ENCODE data around the gene NLRP4. TPM values are rescaled to one million over a fixed set of nuclear protein-coding genes. Genes with fewer than 3 reads are reported as not detected.

NLRP4 gene
- polyA plus RNA-seq, 1 donor (not counting 4 experiments of a cell fraction or from before 2014, with no cell fraction given), result not detected

GRCh38 chr19:55930996-55931515, 94.7 kb downstream of the NLRP4 start:
- no peaks in the 10 kb centered on the region for H3K79me2 ChIP-seq (ENCODE audit: control insufficient read depth, insufficient read depth, low read length)
- H3K4me2 ChIP-seq (ENCODE audit: control insufficient read depth, extremely low read depth, insufficient read depth, low read depth, low read length), result no peak overlapping the region
- H4K20me1 ChIP-seq (ENCODE audit: control insufficient read depth, extremely low read depth, insufficient read depth, low read length), result no peaks in the 10 kb centered on the region
- H2AFZ ChIP-seq (ENCODE audit: control insufficient read depth, low read length), result no peak overlapping the region
- no peaks in the 10 kb centered on the region for H3K4me1 ChIP-seq (ENCODE audit: control insufficient read depth, extremely low read depth, insufficient read depth, low read length)
- H3K27ac ChIP-seq (ENCODE audit: control insufficient read depth, insufficient read depth, low read length), result no peak overlapping the region
- DNase-seq (ENCODE audit: low read depth, low spot score) (no peak), FAIRE-seq (no peak)
- no peak for TF ChIP-seq EZH2 (IDR thresholded peaks at IDR 0.05; ENCODE audit: low read length)
- TF ChIP-seq CTCF (optimal IDR thresholded peaks at IDR 0.05 in 1 of 3, IDR thresholded peaks at IDR 0.05 in 1 of 3, conservative IDR thresholded peaks at IDR 0.05 in 1 of 3; ENCODE audit: extremely low read depth in 1 of 3, insufficient read depth in 2 of 3, low read length in 3 of 3), result no peak
- no peaks in the 10 kb centered on the region for H3K27me3 ChIP-seq (ENCODE audit: control insufficient read depth, extremely low read depth, insufficient read depth, low read length)
- H3K9ac ChIP-seq (ENCODE audit: control insufficient read depth, extremely low read depth, insufficient read depth, low read length), result no peak overlapping the region
- H3K9me1 ChIP-seq (ENCODE audit: control insufficient read depth, extremely low read depth, insufficient read depth, low read length), result no peaks in the 10 kb centered on the region
- no peaks in the 10 kb centered on the region for H3K36me3 ChIP-seq (ENCODE audit: control insufficient read depth in 2 of 2, extremely low read depth in 1 of 2, insufficient read depth in 2 of 2, low read length in 2 of 2)
- H3K4me3 ChIP-seq (ENCODE audit: control insufficient read depth in 2 of 3, extremely low read depth in 1 of 3, insufficient read depth in 2 of 3, low read depth in 1 of 3, low read length in 3 of 3), result no peak overlapping the region
- dilution Hi-C loops (cut with MboI; ENCODE audit: extremely low pct_ligation_motif_present, low sequenced_read_pairs), result no loop called here
- H3K9me3 ChIP-seq (ENCODE audit: control insufficient read depth, low read depth, low read length), result peaks cover 2% of the 10 kb centered on the region

Other genes starting within 250 kb of the NLRP4 start
- 2.7 to 3.3 TPM (median 2.7 TPM) in 3 replicates for gene FIZ1, start 237.0 kb upstream of the NLRP4 start, polyA plus RNA-seq
- gene ZNF524, start 236.3 kb upstream of the NLRP4 start, polyA plus RNA-seq, result 2.6 to 6.9 TPM (median 3.1 TPM) in 3 replicates
- 1.1 to 2.1 TPM (median 1.7 TPM) in 3 replicates for gene ZNF865, start 230.9 kb upstream of the NLRP4 start, polyA plus RNA-seq
- gene ZNF784, start 212.0 kb upstream of the NLRP4 start, polyA plus RNA-seq, result 1.9 to 2.3 TPM (median 2.1 TPM) in 3 replicates
- 3.0 to 8.3 TPM (median 3.7 TPM) in 3 replicates for gene ZNF580, start 195.5 kb upstream of the NLRP4 start, polyA plus RNA-seq
- gene ZNF581, start 192.9 kb upstream of the NLRP4 start, polyA plus RNA-seq, result 14.8 to 18.7 TPM (median 17.1 TPM) in 3 replicates
- gene CCDC106, start 188.3 kb upstream of the NLRP4 start, polyA plus RNA-seq, result 2.3 to 3.5 TPM (median 3.1 TPM) in 3 replicates
- gene U2AF2, start 181.5 kb upstream of the NLRP4 start, polyA plus RNA-seq, result 109 to 157 TPM (median 109 TPM) in 3 replicates
- 23.0 to 62.1 TPM (median 23.3 TPM) in 3 replicates for gene EPN1, start 161.3 kb upstream of the NLRP4 start, polyA plus RNA-seq
- gene NLRP9, start 98.1 kb upstream of the NLRP4 start, polyA plus RNA-seq, result not detected in 3 replicates
- gene RFPL4A, start 77.4 kb upstream of the NLRP4 start, polyA plus RNA-seq, result not detected in 3 replicates
- not detected in 3 replicates for gene RFPL4AL1, start 67.4 kb upstream of the NLRP4 start, polyA plus RNA-seq
- gene NLRP11, start 4.5 kb upstream of the NLRP4 start, polyA plus RNA-seq, result 0.01 TPM in 1 of 3 replicates, not detected in the others
- gene NLRP13, start 95.8 kb downstream of the NLRP4 start, polyA plus RNA-seq, result not detected in 3 replicates
- gene NLRP8, start 111.3 kb downstream of the NLRP4 start, polyA plus RNA-seq, result not detected in 3 replicates
- gene NLRP5, start 150.2 kb downstream of the NLRP4 start, polyA plus RNA-seq, result not detected in 3 replicates

All from keratinocyte (primary cell).